OCI-LY3 (cell line): ENCODE measurements around the gene ARNT2.

ENCODE experiments used
- EZH2phosphoT487 ChIP-seq: fragments of 200-600 bp; shearing (Covaris generic); IDR thresholded peaks from 2 replicates; pipeline ENCODE4 v1.6.1; 2018; ENCODE audit warnings: antibody characterized with exemption, mixed run types, low read depth
- TF ChIP-seq, protein P1 (sequence below): fragments of 200-600, 300-600 bp; sonication (generic); IDR thresholded peaks from 2 replicates; pipeline ENCODE4 v1.5.1; 2014; ENCODE audit warnings: antibody characterized with exemption, low read length, low read depth

- TF ChIP-seq, protein P1, sequence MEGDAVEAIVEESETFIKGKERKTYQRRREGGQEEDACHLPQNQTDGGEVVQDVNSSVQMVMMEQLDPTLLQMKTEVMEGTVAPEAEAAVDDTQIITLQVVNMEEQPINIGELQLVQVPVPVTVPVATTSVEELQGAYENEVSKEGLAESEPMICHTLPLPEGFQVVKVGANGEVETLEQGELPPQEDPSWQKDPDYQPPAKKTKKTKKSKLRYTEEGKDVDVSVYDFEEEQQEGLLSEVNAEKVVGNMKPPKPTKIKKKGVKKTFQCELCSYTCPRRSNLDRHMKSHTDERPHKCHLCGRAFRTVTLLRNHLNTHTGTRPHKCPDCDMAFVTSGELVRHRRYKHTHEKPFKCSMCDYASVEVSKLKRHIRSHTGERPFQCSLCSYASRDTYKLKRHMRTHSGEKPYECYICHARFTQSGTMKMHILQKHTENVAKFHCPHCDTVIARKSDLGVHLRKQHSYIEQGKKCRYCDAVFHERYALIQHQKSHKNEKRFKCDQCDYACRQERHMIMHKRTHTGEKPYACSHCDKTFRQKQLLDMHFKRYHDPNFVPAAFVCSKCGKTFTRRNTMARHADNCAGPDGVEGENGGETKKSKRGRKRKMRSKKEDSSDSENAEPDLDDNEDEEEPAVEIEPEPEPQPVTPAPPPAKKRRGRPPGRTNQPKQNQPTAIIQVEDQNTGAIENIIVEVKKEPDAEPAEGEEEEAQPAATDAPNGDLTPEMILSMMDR = no peak
- TF ChIP-seq EZH2phosphoT487 = no peak
Observed at GRCh38 chr15:80556694-80557367, 152.6 kb downstream of the ARNT2 start.
